ENCODE data around the gene ADNP2. TPM values are rescaled to one million over a fixed set of nuclear protein-coding genes. Genes with fewer than 3 reads are reported as not detected.
A peak's percentile ranks its signal among the peaks of the same experiment; 100 is the strongest.

The ADNP2 gene
- total and polyA plus RNA-seq, 2 of the 4 experiments (the other 2 are of a cell fraction): 5.6 to 18.3 TPM

GRCh38 chr18:80154293-80154692 is 45.2 kb downstream of the ADNP2 start:
- no peak overlapping the region for H3K4me2 ChIP-seq (ENCODE audit: low read depth, low read length)
- no peak overlapping the region for H3K27ac ChIP-seq (ENCODE audit: insufficient read depth, low read length)
- no peak overlapping the region for H2AK5ac ChIP-seq (ENCODE audit: low read depth, low read length)
- in situ Hi-C loops (cut with MboI; ENCODE audit: low sequenced_read_pairs) (no loop called here), intact Hi-C loops (cut with micrococcal nuclease) (no loop called here), dilution Hi-C loops (cut with HindIII; ENCODE audit: low sequenced_read_pairs, unreplicated experiment) (no loop called here)
- H3K56ac ChIP-seq (ENCODE audit: extremely low read depth, insufficient read depth, low read length): no peak overlapping the region
- H3K79me1 ChIP-seq (ENCODE audit: low read depth in 1 of 2, low read length in 2 of 2): peaks cover 5 to 6% of the 10 kb centered on the region in 2 experiments; a peak in 2 of 4 replicates
- ChIA-PET POLR2A (ENCODE audit: unreplicated experiment) (no interaction called here), CTCF (interaction anchor here (2.5 kb wide), 1 partner anchor 10 kb away, joined by 7 read pairs; no protein-coding TSS in a partner anchor)
- no peaks in the 10 kb centered on the region for H3K4me1 ChIP-seq (ENCODE audit: control insufficient read depth, insufficient read depth, low read length)
- no peak overlapping the region for H3K9ac ChIP-seq (ENCODE audit: low read depth, low read length)
- no peaks in the 10 kb centered on the region for H3K27me3 ChIP-seq (ENCODE audit: control insufficient read depth, insufficient read depth, low read length)
- ATAC-seq (ENCODE audit: low read depth) (0 out of 2 replicates have a peak, but pooled peaks have one; percentile 45), DNase-seq (peak; percentile 11)
- H3K18ac ChIP-seq (ENCODE audit: low read depth, low read length): no peak overlapping the region
- H2AFZ ChIP-seq (replicated peaks; ENCODE audit: low read length, poor library complexity): no peak overlapping the region
- H2BK20ac ChIP-seq (ENCODE audit: low read depth, low read length): no peak overlapping the region
- no peak overlapping the region for H2BK120ac ChIP-seq (ENCODE audit: low read depth, low read length)
- H2BK5ac ChIP-seq (ENCODE audit: low read depth, low read length, poor library complexity, severe bottlenecking): no peak overlapping the region
- no peaks in the 10 kb centered on the region for H4K20me1 ChIP-seq (ENCODE audit: insufficient read depth, low read length)
- TF ChIP-seq RAD21 (IDR thresholded peaks at IDR 0.05; ENCODE audit: low read length) (peak; percentile 38), MAZ (IDR thresholded peaks at IDR 0.05; ENCODE audit: borderline replicate concordance, low read depth, low read length) (no peak), RCOR1 (IDR thresholded peaks at IDR 0.05; ENCODE audit: insufficient replicate concordance, low read length) (no peak), CHD1 (IDR thresholded peaks at IDR 0.05; ENCODE audit: low read depth, low read length) (no peak), CTCF (conservative IDR thresholded peaks at IDR 0.05; ENCODE audit: low read depth, low read length) (peak; percentile 40), CEBPB (IDR thresholded peaks at IDR 0.05; ENCODE audit: low read depth, low read length) (no peak)
- peaks cover 3% of the 10 kb centered on the region; the same call in 1 of the 2 replicates for H3K9me1 ChIP-seq (ENCODE audit: insufficient read depth, low read length)
- no peak overlapping the region for H3K14ac ChIP-seq (replicated peaks; ENCODE audit: low read depth, low read length)
- no peak overlapping the region for H2AK9ac ChIP-seq (replicated peaks; ENCODE audit: low read depth, low read length, poor library complexity)
- no peak overlapping the region for H4K91ac ChIP-seq (ENCODE audit: insufficient read depth, low read depth, low read length)
- no CpG with 5 or more reads among the region's 6 CpGs for WGBS, 2 experiments (ENCODE audit: extremely low coverage in 2 of 2, insufficient read length in 1 of 2)
- no peak overlapping the region for H3K4me3 ChIP-seq (ENCODE audit: insufficient read depth, low read depth, low read length)
- no peak overlapping the region for H4K5ac ChIP-seq (ENCODE audit: low read depth, low read length)
- no peak overlapping the region for H4K8ac ChIP-seq (ENCODE audit: low read depth in 2 of 2, low read length in 2 of 2)
- H2BK15ac ChIP-seq (ENCODE audit: low read depth, low read length): no peak overlapping the region
- no peaks in the 10 kb centered on the region for H3K36me3 ChIP-seq (ENCODE audit: control insufficient read depth, insufficient read depth, low read length)
- no peak overlapping the region for H3K4ac ChIP-seq (ENCODE audit: low read depth, low read length)
- no TSS peak for BruUV-seq (replicated peaks)
- H3K23ac ChIP-seq (ENCODE audit: low read depth, low read length): no peak overlapping the region
- no peaks in the 10 kb centered on the region for H3K9me3 ChIP-seq (ENCODE audit: control insufficient read depth, insufficient read depth, low read length)

All from IMR-90 (cell line).